ENCODE results near the gene TSR1. TPM values are rescaled to one million over a fixed set of nuclear protein-coding genes. Genes with fewer than 3 reads are reported as not detected.

The TSR1 gene
- total and polyA plus RNA-seq, 2 experiments from 2014 or later = 45.7 to 73.3 TPM

- Histone ChIP-seq H3K9ac (no peak overlapping the region), H3K9me2 (ENCODE audit: insufficient read depth) (no peaks in the 10 kb centered on the region), H3K4me1 (ENCODE audit: insufficient read depth) (no peaks in the 10 kb centered on the region), H3K79me2 (ENCODE audit: insufficient read depth) (no peaks in the 10 kb centered on the region), H4K20me1 (ENCODE audit: insufficient read depth) (no peaks in the 10 kb centered on the region), H2AFZ (no peak overlapping the region), H3K4me2 (ENCODE audit: unreplicated experiment) (no peak overlapping the region), H3K4me3 (no peak overlapping the region), H3K27me3 (replicated peaks; ENCODE audit: insufficient read depth) (no peaks in the 10 kb centered on the region), H3K27ac (no peak overlapping the region), H3K36me3 (ENCODE audit: low read depth) (no peaks in the 10 kb centered on the region), H3F3A (ENCODE audit: insufficient read depth) (no peaks in the 10 kb centered on the region), H3K9me3 (ENCODE audit: low read depth) (no peaks in the 10 kb centered on the region)
- TF ChIP-seq EZH2phosphoT487 (IDR thresholded peaks at IDR 0.05; ENCODE audit: insufficient read depth, low read depth) (no peak), EZH2 (IDR thresholded peaks at IDR 0.05; ENCODE audit: insufficient read depth, poor library complexity, severe bottlenecking) (no peak)
- no peak for DNase-seq
- in situ Hi-C loops (cut with MboI) = no loop called here
- 85 to 92% methylated on average over 15 to 26 of the region's 26 CpGs for WGBS, 2 experiments (ENCODE audit: low coverage in 1 of 2, low lambda C conversion rate in 2 of 2, missing lambda C conversion rate in 2 of 2)
Measured at GRCh38 chr17:2366747-2367494, 30.7 kb upstream of the TSR1 start.

- DNase-seq = no peak
- H3K4me2 ChIP-seq (ENCODE audit: unreplicated experiment) = no peak overlapping the region
- 99 to 100% methylated on average over 17 to 20 of the region's 20 CpGs for whole genome bisulfite sequencing, 2 experiments (ENCODE audit: low coverage in 1 of 2, low lambda C conversion rate in 2 of 2, missing lambda C conversion rate in 2 of 2)
- no peaks in the 10 kb centered on the region for H3F3A ChIP-seq (ENCODE audit: insufficient read depth)
- no peak overlapping the region for H2AFZ ChIP-seq
- no peak overlapping the region for H3K4me3 ChIP-seq
- H3K27ac ChIP-seq = no peak overlapping the region
- H3K27me3 ChIP-seq (replicated peaks; ENCODE audit: insufficient read depth) = no peaks in the 10 kb centered on the region
- no peaks in the 10 kb centered on the region for H3K4me1 ChIP-seq (ENCODE audit: insufficient read depth)
- H3K79me2 ChIP-seq (ENCODE audit: insufficient read depth) = no peaks in the 10 kb centered on the region
- no peaks in the 10 kb centered on the region for H3K36me3 ChIP-seq (ENCODE audit: low read depth)
- TF ChIP-seq EZH2 (IDR thresholded peaks at IDR 0.05; ENCODE audit: insufficient read depth, poor library complexity, severe bottlenecking) = no peak
- TF ChIP-seq EZH2phosphoT487 (IDR thresholded peaks at IDR 0.05; ENCODE audit: insufficient read depth, low read depth) = no peak
- H3K9ac ChIP-seq = no peak overlapping the region
- in situ Hi-C loops (cut with MboI) = no loop called here
- H4K20me1 ChIP-seq (ENCODE audit: insufficient read depth) = no peaks in the 10 kb centered on the region
- no peaks in the 10 kb centered on the region for H3K9me3 ChIP-seq (ENCODE audit: low read depth)
- H3K9me2 ChIP-seq (ENCODE audit: insufficient read depth) = no peaks in the 10 kb centered on the region
Measured at GRCh38 chr17:2365132-2365531, 28.9 kb upstream of the TSR1 start.

DNA sequence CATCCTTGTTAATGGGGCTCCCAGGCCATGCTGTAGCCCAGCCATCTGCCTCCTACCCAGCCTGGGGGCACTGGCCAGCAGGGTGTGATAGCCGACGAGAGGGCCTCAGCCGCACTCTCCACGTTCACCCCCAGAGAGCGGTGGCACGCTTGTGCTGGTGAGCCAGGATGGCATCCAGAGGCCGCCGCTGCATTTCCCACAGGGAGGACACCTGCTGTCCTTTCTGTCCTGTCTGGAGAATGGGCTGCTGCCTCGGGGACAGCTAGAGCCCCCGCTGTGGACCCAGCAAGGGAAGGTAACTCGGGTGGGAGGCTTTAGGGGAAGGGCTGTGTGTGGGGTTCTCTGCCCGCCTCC lies 28.5 kb upstream of the TSR1 start:
- Histone ChIP-seq H3K9ac (no peak overlapping the region), H3K9me2 (ENCODE audit: insufficient read depth) (no peaks in the 10 kb centered on the region), H3F3A (ENCODE audit: insufficient read depth) (no peaks in the 10 kb centered on the region), H3K27ac (no peak overlapping the region), H3K4me1 (ENCODE audit: insufficient read depth) (no peaks in the 10 kb centered on the region; the same call in 1 of the 2 replicates), H3K4me2 (ENCODE audit: unreplicated experiment) (no peak overlapping the region), H3K79me2 (ENCODE audit: insufficient read depth) (no peaks in the 10 kb centered on the region), H2AFZ (no peak overlapping the region), H3K9me3 (ENCODE audit: low read depth) (no peaks in the 10 kb centered on the region), H3K36me3 (ENCODE audit: low read depth) (no peaks in the 10 kb centered on the region), H4K20me1 (ENCODE audit: insufficient read depth) (no peaks in the 10 kb centered on the region), H3K4me3 (no peak overlapping the region), H3K27me3 (replicated peaks; ENCODE audit: insufficient read depth) (no peaks in the 10 kb centered on the region)
- WGBS, 2 experiments (ENCODE audit: low coverage in 1 of 2, low lambda C conversion rate in 2 of 2, missing lambda C conversion rate in 2 of 2) = 85 to 89% methylated on average over 10 to 12 of the region's 12 CpGs
- no peak for DNase-seq
- no peak for TF ChIP-seq EZH2phosphoT487 (IDR thresholded peaks at IDR 0.05; ENCODE audit: insufficient read depth, low read depth)
- no peak for TF ChIP-seq EZH2 (IDR thresholded peaks at IDR 0.05; ENCODE audit: insufficient read depth, poor library complexity, severe bottlenecking)
- in situ Hi-C loops (cut with MboI) = no loop called here

GRCh38 chr17:2363851-2364762 lies 27.9 kb upstream of the TSR1 start:
- H3K4me3 ChIP-seq = no peak overlapping the region
- H3K27me3 ChIP-seq (replicated peaks; ENCODE audit: insufficient read depth) = no peaks in the 10 kb centered on the region
- no peaks in the 10 kb centered on the region for H3K9me2 ChIP-seq (ENCODE audit: insufficient read depth)
- no peaks in the 10 kb centered on the region for H3K79me2 ChIP-seq (ENCODE audit: insufficient read depth)
- no peak overlapping the region for H2AFZ ChIP-seq
- H3K36me3 ChIP-seq (ENCODE audit: low read depth) = no peaks in the 10 kb centered on the region
- in situ Hi-C loops (cut with MboI) = no loop called here
- H3K9me3 ChIP-seq (ENCODE audit: low read depth) = no peaks in the 10 kb centered on the region
- no peak for TF ChIP-seq EZH2 (IDR thresholded peaks at IDR 0.05; ENCODE audit: insufficient read depth, poor library complexity, severe bottlenecking)
- no peak for TF ChIP-seq EZH2phosphoT487 (IDR thresholded peaks at IDR 0.05; ENCODE audit: insufficient read depth, low read depth)
- H3K4me1 ChIP-seq (ENCODE audit: insufficient read depth) = peaks cover 4% of the 10 kb centered on the region
- no peak overlapping the region for H3K4me2 ChIP-seq (ENCODE audit: unreplicated experiment)
- H4K20me1 ChIP-seq (ENCODE audit: insufficient read depth) = no peaks in the 10 kb centered on the region
- 66 to 70% methylated on average over 26 of the region's 26 CpGs for WGBS, 2 experiments (ENCODE audit: low coverage in 1 of 2, low lambda C conversion rate in 2 of 2, missing lambda C conversion rate in 2 of 2)
- no peak overlapping the region for H3K27ac ChIP-seq
- no peak overlapping the region for H3K9ac ChIP-seq
- H3F3A ChIP-seq (ENCODE audit: insufficient read depth) = peaks cover 2% of the 10 kb centered on the region
- DNase-seq = no peak

Measured in GM23248 (cell line).